GM12878 (cell line): Measurements from ENCODE around the gene MLLT3. TPM values are rescaled to one million over a fixed set of nuclear protein-coding genes. Genes with fewer than 3 reads are reported as not detected.

Source experiments
- ATAC-seq: fragments of 200-7000 bp; cut with Tn5 transposase; 3 replicates; pipeline ENCODE4 v1.9.1; 2020; ENCODE audit warnings: mild to moderate bottlenecking, moderate library complexity
- BruUV-seq: library from RNA; stranded (reverse); fragments of 400-500 nt; replicated peaks from 2 replicates; lab custom pipeline; 2021; lab: Mats Ljungman, UMichigan
- CTCF ChIA-PET: fragments of 300-600 bp; sonication (Branson Sonifier 250); formaldehyde crosslinking; extraction: SDS; loops from one replicate; lab custom pipeline; 2021; ENCODE audit warnings: inconsistent platforms; lab: Yijun Ruan, JAX
- POLR2A ChIA-PET: fragments of 350-600 bp; formaldehyde crosslinking; extraction: SDS; loops from one replicate; lab custom pipeline; 2021; ENCODE audit warnings: inconsistent platforms; lab: Charles Lee
- RAD21 ChIA-PET: fragments of 300-600 bp; sonication (Branson Sonifier 250); formaldehyde crosslinking; loops from one replicate; lab custom pipeline; 2023; ENCODE audit warnings: antibody characterized with exemption; ENCODE audit not compliant: unreplicated experiment; lab: Charles Lee
- SMC1A ChIA-PET: fragments of 300-600 bp; sonication (Branson Sonifier 250); formaldehyde crosslinking; loops from one replicate; lab custom pipeline; 2023; ENCODE audit not compliant: unreplicated experiment, uncharacterized antibody; lab: Charles Lee
- DNase-seq: peaks from one replicate; pipeline ENCODE4 v3.0.0-alpha.2; 2011; ENCODE audit warnings: low read depth, low spot score
- FAIRE-seq: peaks from 3 replicates; lab custom pipeline; 2011; peaks lifted over from hg19 to GRCh38; lab: Jason Lieb, UNC
- H2AFZ ChIP-seq: 2 replicates; pipeline ENCODE4 v1.6.0; 2011; ENCODE audit warnings: low read depth, low read length, control low read depth; ENCODE audit not compliant: control insufficient read depth
- H3K27ac ChIP-seq: 2 replicates; pipeline ENCODE4 v1.5.1; 2011; ENCODE audit warnings: control low read depth; ENCODE audit not compliant: control insufficient read depth, insufficient read depth
- H3K27me3 ChIP-seq, 2 experiments: replicated peaks in 1 of 2; 2 replicates each; pipeline versions ENCODE4 v1.6.0 to v1.6.1; 2011; ENCODE audit warnings: low read length in 1 of 2; ENCODE audit not compliant: control insufficient read depth in 2 of 2, insufficient read depth in 2 of 2
- H3K36me3 ChIP-seq, 2 experiments: 2 replicates each; pipeline ENCODE4 v1.5.1; 2011; ENCODE audit warnings: low read length in 1 of 2; ENCODE audit not compliant: control insufficient read depth in 2 of 2, insufficient read depth in 2 of 2
- H3K4me1 ChIP-seq: 2 replicates; pipeline ENCODE4 v1.6.1; 2011; ENCODE audit warnings: mild to moderate bottlenecking, low read length, moderate library complexity, mixed read lengths; ENCODE audit not compliant: control insufficient read depth, insufficient read depth
- H3K4me2 ChIP-seq: 2 replicates; pipeline ENCODE4 v1.6.0; 2011; ENCODE audit warnings: control low read depth; ENCODE audit not compliant: control insufficient read depth, insufficient read depth
- H3K4me3 ChIP-seq: fragments of 200-600 bp; sonication (generic); 2 replicates; pipeline ENCODE4 v1.5.1; 2016
- H3K79me2 ChIP-seq: 2 replicates; pipeline ENCODE4 v1.6.0; 2011; ENCODE audit warnings: low read length; ENCODE audit not compliant: control insufficient read depth, insufficient read depth
- H3K9ac ChIP-seq: 2 replicates; pipeline ENCODE4 v1.8.0; 2011; ENCODE audit warnings: low read length, control low read depth, mixed read lengths; ENCODE audit not compliant: control insufficient read depth, insufficient read depth
- H3K9me3 ChIP-seq: replicated peaks from 3 replicates; pipeline ENCODE4 v1.5.1; 2011; ENCODE audit warnings: mild to moderate bottlenecking, low read length; ENCODE audit not compliant: control insufficient read depth, insufficient read depth
- H4K20me1 ChIP-seq: 2 replicates; pipeline ENCODE4 v1.6.0; 2011; ENCODE audit not compliant: control insufficient read depth, insufficient read depth
- FOXM1 ChIP-seq: IDR thresholded peaks from 2 replicates; pipeline ENCODE4 v1.6.1; 2012; ENCODE audit warnings: low read depth, mild to moderate bottlenecking, inconsistent platforms, low read length, moderate library complexity
- WGBS: methylation state at CpG from one replicate; pipeline ENCODE4 v1.1.6; 2016; ENCODE audit warnings: low lambda C conversion rate; ENCODE audit not compliant: insufficient replicate concordance, insufficient coverage; ENCODE audit errors: missing lambda C conversion rate; 5-methylcytosine and 5-hydroxymethylcytosine counted together
- in situ Hi-C: fragments of 300-500 bp; cut with MboI; formaldehyde crosslinking; loops from 9 replicates; pipeline ENCODE4 v1.14.3; 2018; ENCODE audit warnings: mixed read lengths
- intact Hi-C: fragments of 100-400 bp; cut with micrococcal nuclease; formaldehyde crosslinking; loops from one replicate; pipeline ENCODE4 v1.14.2; 2022; ENCODE audit not compliant: unreplicated experiment
- polyA plus RNA-seq, 11 experiments: library from polyadenylated mRNA; depleted of rRNA in 4 of 11; unstranded in 6 of 11; stranded (reverse) in 5 of 11; fragments of >200 nt; fragmentation: Nextera tagmentation in 4 of 11; fragmentation: Illumina TruSeq in 1 of 11; extraction: Ambion mirVana in 4 of 11; extraction: Trizol in 1 of 11; gene quantifications; 1 replicate in 1 of 11; 2 replicates in 10 of 11; pipeline versions ENCODE4 v1.2.1 to v1.2.3, GENCODE V29; 2011 to 2016; ENCODE audit warnings: inconsistent platforms in 2 of 11, missing spikeins in 2 of 11, low read depth in 1 of 11
- total RNA-seq, 4 experiments: library from RNA; depleted of rRNA in 3 of 4; stranded (reverse); fragments of >200 nt in 3 of 4; fragmentation: Illumina TruSeq in 1 of 4; extraction: Trizol in 1 of 4; gene quantifications; 2 replicates each; pipeline versions ENCODE4 v1.2.1 to v1.2.3, GENCODE V29; 2013 to 2021
- TF ChIP-seq, protein P1 (sequence below): fragments of 150-350 bp; IDR thresholded peaks from 2 replicates; pipeline ENCODE4 v1.6.1; 2016; ENCODE audit warnings: low read depth, low read length
- TF ChIP-seq, protein P2 (sequence below): IDR thresholded peaks from 2 replicates; pipeline ENCODE4 v1.6.1; 2012; ENCODE audit warnings: low read length, inconsistent platforms
- TF ChIP-seq, protein P3 (sequence below): IDR thresholded peaks from 2 replicates; pipeline ENCODE4 v1.6.1; 2011; ENCODE audit warnings: mild to moderate bottlenecking, low read depth, low read length, moderate library complexity; ENCODE audit not compliant: insufficient replicate concordance

The MLLT3 gene
- total and polyA plus RNA-seq, 10 of the 15 experiments (the other 5 are each of a cell fraction or from before 2014, with no cell fraction given) = 17.7 to 72.3 (median 35.6) TPM

DNA sequence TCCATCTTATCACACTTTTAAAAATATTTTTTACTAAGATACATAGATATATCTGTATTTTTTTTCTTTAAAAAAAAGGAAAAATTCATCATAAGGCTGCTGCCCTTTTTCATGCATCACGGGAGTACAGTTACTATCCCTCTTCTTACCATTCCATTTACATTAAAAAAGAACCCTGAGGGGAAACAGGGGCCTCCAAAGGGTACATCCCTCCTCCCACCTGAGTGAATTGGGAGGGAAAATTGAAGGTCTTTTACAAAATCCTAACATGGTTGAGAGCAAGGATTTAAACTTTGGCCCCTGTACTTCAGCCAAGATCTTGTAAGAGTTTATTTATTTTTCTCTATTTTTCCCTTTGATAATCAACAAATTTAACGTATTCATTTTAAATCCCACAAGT is 319.2 kb downstream of the MLLT3 start:
- BruUV-seq = no TSS peak
- ChIA-PET RAD21 (no interaction called here), SMC1A (no interaction called here)

More for the DNA sequence above, 319.2 kb downstream of the MLLT3 start:
- intact Hi-C loops = no loop called here
- no peaks in the 10 kb centered on the region for H3K79me2 ChIP-seq
- ChIA-PET CTCF (no interaction called here), POLR2A (no interaction called here)
- no peaks in the 10 kb centered on the region for H4K20me1 ChIP-seq
- H3K27ac ChIP-seq = no peak overlapping the region
- in situ Hi-C loops = no loop called here
- H3K4me3 ChIP-seq = no peak overlapping the region
- H3K27me3 ChIP-seq = no peaks in the 10 kb centered on the region; a peak in 1 of 4 replicates
- ATAC-seq = no peak
- H3K4me2 ChIP-seq = no peak overlapping the region
- no peak overlapping the region for H3K9ac ChIP-seq
- no peak overlapping the region for H2AFZ ChIP-seq
- no peaks in the 10 kb centered on the region for H3K9me3 ChIP-seq
- no peak for FAIRE-seq
- no peaks in the 10 kb centered on the region for H3K4me1 ChIP-seq
- WGBS = 4% methylated on average over 2 of the region's 2 CpGs
- TF ChIP-seq FOXM1 = no peak
- TF ChIP-seq, protein P1, sequence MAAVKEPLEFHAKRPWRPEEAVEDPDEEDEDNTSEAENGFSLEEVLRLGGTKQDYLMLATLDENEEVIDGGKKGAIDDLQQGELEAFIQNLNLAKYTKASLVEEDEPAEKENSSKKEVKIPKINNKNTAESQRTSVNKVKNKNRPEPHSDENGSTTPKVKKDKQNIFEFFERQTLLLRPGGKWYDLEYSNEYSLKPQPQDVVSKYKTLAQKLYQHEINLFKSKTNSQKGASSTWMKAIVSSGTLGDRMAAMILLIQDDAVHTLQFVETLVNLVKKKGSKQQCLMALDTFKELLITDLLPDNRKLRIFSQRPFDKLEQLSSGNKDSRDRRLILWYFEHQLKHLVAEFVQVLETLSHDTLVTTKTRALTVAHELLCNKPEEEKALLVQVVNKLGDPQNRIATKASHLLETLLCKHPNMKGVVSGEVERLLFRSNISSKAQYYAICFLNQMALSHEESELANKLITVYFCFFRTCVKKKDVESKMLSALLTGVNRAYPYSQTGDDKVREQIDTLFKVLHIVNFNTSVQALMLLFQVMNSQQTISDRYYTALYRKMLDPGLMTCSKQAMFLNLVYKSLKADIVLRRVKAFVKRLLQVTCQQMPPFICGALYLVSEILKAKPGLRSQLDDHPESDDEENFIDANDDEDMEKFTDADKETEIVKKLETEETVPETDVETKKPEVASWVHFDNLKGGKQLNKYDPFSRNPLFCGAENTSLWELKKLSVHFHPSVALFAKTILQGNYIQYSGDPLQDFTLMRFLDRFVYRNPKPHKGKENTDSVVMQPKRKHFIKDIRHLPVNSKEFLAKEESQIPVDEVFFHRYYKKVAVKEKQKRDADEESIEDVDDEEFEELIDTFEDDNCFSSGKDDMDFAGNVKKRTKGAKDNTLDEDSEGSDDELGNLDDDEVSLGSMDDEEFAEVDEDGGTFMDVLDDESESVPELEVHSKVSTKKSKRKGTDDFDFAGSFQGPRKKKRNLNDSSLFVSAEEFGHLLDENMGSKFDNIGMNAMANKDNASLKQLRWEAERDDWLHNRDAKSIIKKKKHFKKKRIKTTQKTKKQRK = no peak
- TF ChIP-seq, protein P2, sequence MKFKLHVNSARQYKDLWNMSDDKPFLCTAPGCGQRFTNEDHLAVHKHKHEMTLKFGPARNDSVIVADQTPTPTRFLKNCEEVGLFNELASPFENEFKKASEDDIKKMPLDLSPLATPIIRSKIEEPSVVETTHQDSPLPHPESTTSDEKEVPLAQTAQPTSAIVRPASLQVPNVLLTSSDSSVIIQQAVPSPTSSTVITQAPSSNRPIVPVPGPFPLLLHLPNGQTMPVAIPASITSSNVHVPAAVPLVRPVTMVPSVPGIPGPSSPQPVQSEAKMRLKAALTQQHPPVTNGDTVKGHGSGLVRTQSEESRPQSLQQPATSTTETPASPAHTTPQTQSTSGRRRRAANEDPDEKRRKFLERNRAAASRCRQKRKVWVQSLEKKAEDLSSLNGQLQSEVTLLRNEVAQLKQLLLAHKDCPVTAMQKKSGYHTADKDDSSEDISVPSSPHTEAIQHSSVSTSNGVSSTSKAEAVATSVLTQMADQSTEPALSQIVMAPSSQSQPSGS = no peak
- TF ChIP-seq, protein P3, sequence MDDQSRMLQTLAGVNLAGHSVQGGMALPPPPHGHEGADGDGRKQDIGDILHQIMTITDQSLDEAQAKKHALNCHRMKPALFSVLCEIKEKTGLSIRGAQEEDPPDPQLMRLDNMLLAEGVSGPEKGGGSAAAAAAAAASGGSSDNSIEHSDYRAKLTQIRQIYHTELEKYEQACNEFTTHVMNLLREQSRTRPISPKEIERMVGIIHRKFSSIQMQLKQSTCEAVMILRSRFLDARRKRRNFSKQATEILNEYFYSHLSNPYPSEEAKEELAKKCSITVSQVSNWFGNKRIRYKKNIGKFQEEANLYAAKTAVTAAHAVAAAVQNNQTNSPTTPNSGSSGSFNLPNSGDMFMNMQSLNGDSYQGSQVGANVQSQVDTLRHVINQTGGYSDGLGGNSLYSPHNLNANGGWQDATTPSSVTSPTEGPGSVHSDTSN = no peak
- H3K36me3 ChIP-seq = no peaks in the 10 kb centered on the region
- no peak for DNase-seq
